A549 (cell line): ENCODE results near the gene CBX4.

Source experiments
- CBX2 ChIP-seq: fragments of 200-600 bp; sonication (generic); IDR thresholded peaks from 2 replicates; pipeline ENCODE4 v1.6.1; 2016; ENCODE audit warnings: low read depth, mild to moderate bottlenecking, borderline replicate concordance
- CEBPB ChIP-seq, 2 experiments: fragments of >200 bp in 1 of 2; sonication (Bioruptor Twin) in 1 of 2; formaldehyde crosslinking in 1 of 2; IDR thresholded peaks; 2 replicates each; pipeline ENCODE4 v1.6.1; 2012 to 2016
- GATA3 ChIP-seq: IDR thresholded peaks from 2 replicates; pipeline ENCODE4 v1.6.1; 2012; ENCODE audit warnings: borderline replicate concordance
- JUNB ChIP-seq: fragments of >200 bp; sonication (Bioruptor Twin); formaldehyde crosslinking; IDR thresholded peaks from 2 replicates; pipeline ENCODE4 v1.6.1; 2016
- KDM5A ChIP-seq: fragments of 200-600 bp; sonication (generic); IDR thresholded peaks from 2 replicates; pipeline ENCODE4 v1.6.1; 2016; ENCODE audit warnings: antibody characterized with exemption, mild to moderate bottlenecking
- POLR2A ChIP-seq: IDR thresholded peaks from 2 replicates; pipeline ENCODE4 v1.6.1; 2012; ENCODE audit warnings: mild to moderate bottlenecking, low read length
- RFX5 ChIP-seq: fragments of 450-650 bp; IDR thresholded peaks from 2 replicates; pipeline ENCODE4 v1.7.1; 2014; ENCODE audit warnings: antibody characterized with exemption, mild to moderate bottlenecking, moderate library complexity
- SMC3 ChIP-seq: fragments of >200 bp; sonication (Bioruptor Twin); formaldehyde crosslinking; IDR thresholded peaks from 3 replicates; pipeline ENCODE4 v1.6.1; 2018; ENCODE audit warnings: inconsistent platforms
- ZC3H11A ChIP-seq: fragments of 450-650 bp; IDR thresholded peaks from 2 replicates; pipeline ENCODE4 v1.6.1; 2014; ENCODE audit warnings: antibody characterized with exemption, mild to moderate bottlenecking
- TF ChIP-seq, protein P1 (sequence below): fragments of >200 bp; sonication (Bioruptor Twin); formaldehyde crosslinking; IDR thresholded peaks from 3 replicates; pipeline ENCODE4 v1.5.1; 2016
- TF ChIP-seq, protein P2 (sequence below): IDR thresholded peaks from 2 replicates; pipeline ENCODE4 v1.6.1; 2012
- TF ChIP-seq, protein P3 (sequence below): IDR thresholded peaks from 2 replicates; pipeline ENCODE4 v1.6.1; 2012

DNA sequence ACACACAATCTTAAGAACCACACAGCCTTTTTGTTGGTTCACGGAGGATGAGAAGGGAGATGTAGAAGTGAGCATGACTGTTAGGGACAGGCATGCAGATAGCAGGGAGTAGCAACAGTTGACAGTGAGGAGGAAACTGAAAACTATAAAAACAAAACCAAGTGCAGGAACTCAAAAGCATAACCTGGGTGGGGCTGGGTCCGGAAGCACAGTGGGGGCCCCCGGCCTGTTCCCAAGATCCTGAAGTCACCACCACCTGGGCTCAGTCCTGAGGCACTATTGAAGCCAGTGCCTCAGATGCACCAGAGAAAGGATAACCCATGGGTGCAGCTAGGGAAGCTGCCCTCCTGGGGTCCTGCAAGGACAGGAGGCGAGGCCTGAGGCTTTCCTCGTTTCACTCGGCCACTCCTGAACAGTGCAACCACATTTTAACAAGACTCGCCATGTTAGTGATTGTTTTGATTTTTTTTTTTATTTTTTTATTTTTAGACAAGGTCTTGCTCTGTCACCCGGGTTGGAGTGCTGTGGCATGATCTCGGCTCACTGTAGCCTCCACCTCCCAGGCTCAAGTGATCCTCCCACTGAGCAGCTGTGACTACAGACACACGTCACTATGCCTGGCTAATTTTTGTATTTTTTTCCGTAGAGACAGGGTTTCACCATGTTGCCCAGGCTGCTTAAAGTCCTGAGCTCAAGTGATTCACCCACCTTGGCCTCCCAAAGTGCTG lies 27.7 kb upstream of the CBX4 start:
- TF ChIP-seq, protein P1, sequence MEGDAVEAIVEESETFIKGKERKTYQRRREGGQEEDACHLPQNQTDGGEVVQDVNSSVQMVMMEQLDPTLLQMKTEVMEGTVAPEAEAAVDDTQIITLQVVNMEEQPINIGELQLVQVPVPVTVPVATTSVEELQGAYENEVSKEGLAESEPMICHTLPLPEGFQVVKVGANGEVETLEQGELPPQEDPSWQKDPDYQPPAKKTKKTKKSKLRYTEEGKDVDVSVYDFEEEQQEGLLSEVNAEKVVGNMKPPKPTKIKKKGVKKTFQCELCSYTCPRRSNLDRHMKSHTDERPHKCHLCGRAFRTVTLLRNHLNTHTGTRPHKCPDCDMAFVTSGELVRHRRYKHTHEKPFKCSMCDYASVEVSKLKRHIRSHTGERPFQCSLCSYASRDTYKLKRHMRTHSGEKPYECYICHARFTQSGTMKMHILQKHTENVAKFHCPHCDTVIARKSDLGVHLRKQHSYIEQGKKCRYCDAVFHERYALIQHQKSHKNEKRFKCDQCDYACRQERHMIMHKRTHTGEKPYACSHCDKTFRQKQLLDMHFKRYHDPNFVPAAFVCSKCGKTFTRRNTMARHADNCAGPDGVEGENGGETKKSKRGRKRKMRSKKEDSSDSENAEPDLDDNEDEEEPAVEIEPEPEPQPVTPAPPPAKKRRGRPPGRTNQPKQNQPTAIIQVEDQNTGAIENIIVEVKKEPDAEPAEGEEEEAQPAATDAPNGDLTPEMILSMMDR: no peak
- TF ChIP-seq CEBPB (IDR thresholded peaks at IDR 0.05) (no peak), CBX2 (no peak), RFX5 (no peak), POLR2A (no peak), SMC3 (no peak), KDM5A (no peak), ZC3H11A (no peak), GATA3 (no peak), JUNB (no peak)
- TF ChIP-seq, protein P2, sequence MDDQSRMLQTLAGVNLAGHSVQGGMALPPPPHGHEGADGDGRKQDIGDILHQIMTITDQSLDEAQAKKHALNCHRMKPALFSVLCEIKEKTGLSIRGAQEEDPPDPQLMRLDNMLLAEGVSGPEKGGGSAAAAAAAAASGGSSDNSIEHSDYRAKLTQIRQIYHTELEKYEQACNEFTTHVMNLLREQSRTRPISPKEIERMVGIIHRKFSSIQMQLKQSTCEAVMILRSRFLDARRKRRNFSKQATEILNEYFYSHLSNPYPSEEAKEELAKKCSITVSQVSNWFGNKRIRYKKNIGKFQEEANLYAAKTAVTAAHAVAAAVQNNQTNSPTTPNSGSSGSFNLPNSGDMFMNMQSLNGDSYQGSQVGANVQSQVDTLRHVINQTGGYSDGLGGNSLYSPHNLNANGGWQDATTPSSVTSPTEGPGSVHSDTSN: no peak
- TF ChIP-seq, protein P3, sequence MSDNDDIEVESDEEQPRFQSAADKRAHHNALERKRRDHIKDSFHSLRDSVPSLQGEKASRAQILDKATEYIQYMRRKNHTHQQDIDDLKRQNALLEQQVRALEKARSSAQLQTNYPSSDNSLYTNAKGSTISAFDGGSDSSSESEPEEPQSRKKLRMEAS: no peak
